Bone marrow (tissue), 2 donors: ENCODE results near the gene RSRC2.
A peak's percentile ranks its signal among the peaks of the same experiment; 100 is the strongest.
"Not testable (repeated sequence)": the region's sequence is repeated elsewhere in the genome, so short reads cannot be mapped to it uniquely, and the experiment has no call there.

Source experiments
- DNase-seq, 2 donors: peaks; one replicate each; lab custom pipeline; 2025; lab: John Stamatoyannopoulos, UW

Gene RSRC2

GRCh38 chr12:122517877-122518276 is 8.9 kb downstream of the RSRC2 start:
- DNase-seq: no peak

GRCh38 chr12:122516544-122517361 is 10.0 kb downstream of the RSRC2 start:
- no peak for DNase-seq

- no peak for DNase-seq
Observed at GRCh38 chr12:122515275-122515674, 11.5 kb downstream of the RSRC2 start.

GRCh38 chr12:122513660-122514059 is 13.1 kb downstream of the RSRC2 start:
- DNase-seq: no peak

GRCh38 chr12:122513028-122513427 is 13.7 kb downstream of the RSRC2 start:
- not testable (repeated sequence) for DNase-seq

- no peak for DNase-seq
Observed at GRCh38 chr12:122508163-122508562, 18.6 kb downstream of the RSRC2 start.

- DNase-seq: no peak
Observed at GRCh38 chr12:122506393-122506938, 20.3 kb downstream of the RSRC2 start.

GRCh38 chr12:122505419-122506051 is 21.2 kb downstream of the RSRC2 start:
- DNase-seq: no peak

- DNase-seq: no peak
Observed at GRCh38 chr12:122503783-122504590, 22.7 kb downstream of the RSRC2 start.

GRCh38 chr12:122503147-122503751 is 23.5 kb downstream of the RSRC2 start:
- no peak for DNase-seq

- peak in 1 of 2 donors; percentile 43 for DNase-seq
Observed at GRCh38 chr12:122501489-122501989, 25.2 kb downstream of the RSRC2 start.

GRCh38 chr12:122500685-122501488 is 25.8 kb downstream of the RSRC2 start, which contains the start of gene ZCCHC8:
TSS of gene ZCCHC8 (minus strand) at chr12:122500932. CDS start at chr12:122500840, 92 bp downstream.
- DNase-seq: peak; percentile 80 to 98

- no peak for DNase-seq
Observed at GRCh38 chr12:122499991-122500684, 26.6 kb downstream of the RSRC2 start.

GRCh38 chr12:122495258-122495657 is 31.5 kb downstream of the RSRC2 start:
- no peak for DNase-seq

- DNase-seq: not testable (repeated sequence)
Observed at GRCh38 chr12:122493222-122493621, 33.5 kb downstream of the RSRC2 start.

GRCh38 chr12:122491991-122492390 is 34.7 kb downstream of the RSRC2 start:
- no peak for DNase-seq

- DNase-seq: no peak
Observed at GRCh38 chr12:122489038-122489437, 37.7 kb downstream of the RSRC2 start.

- DNase-seq: not testable (repeated sequence)
Observed at GRCh38 chr12:122487807-122488206, 38.9 kb downstream of the RSRC2 start.

GRCh38 chr12:122486805-122487426 is 39.8 kb downstream of the RSRC2 start:
- no peak for DNase-seq

GRCh38 chr12:122486360-122486759 is 40.4 kb downstream of the RSRC2 start:
- DNase-seq: not testable (repeated sequence)
